ENCODE results near the gene BRAF.
"Not testable (repeated sequence)": the region's sequence is repeated elsewhere in the genome, so short reads cannot be mapped to it uniquely, and the experiment has no call there.

BRAF gene

GRCh38 chr7:140918236-140918635, 6.5 kb downstream of the BRAF start:
- no peak for DNase-seq (ENCODE audit: low read depth)

GRCh38 chr7:140917258-140917657, 7.5 kb downstream of the BRAF start:
- no peak for DNase-seq (ENCODE audit: low read depth)

- DNase-seq (ENCODE audit: low read depth), result no peak
Measured at GRCh38 chr7:140915935-140916555, 8.7 kb downstream of the BRAF start.

- no peak for DNase-seq (ENCODE audit: low read depth)
Measured at GRCh38 chr7:140914083-140914482, 10.6 kb downstream of the BRAF start.

GRCh38 chr7:140913596-140913928, 11.2 kb downstream of the BRAF start:
- DNase-seq (ENCODE audit: low read depth), result not testable (repeated sequence)

DNA sequence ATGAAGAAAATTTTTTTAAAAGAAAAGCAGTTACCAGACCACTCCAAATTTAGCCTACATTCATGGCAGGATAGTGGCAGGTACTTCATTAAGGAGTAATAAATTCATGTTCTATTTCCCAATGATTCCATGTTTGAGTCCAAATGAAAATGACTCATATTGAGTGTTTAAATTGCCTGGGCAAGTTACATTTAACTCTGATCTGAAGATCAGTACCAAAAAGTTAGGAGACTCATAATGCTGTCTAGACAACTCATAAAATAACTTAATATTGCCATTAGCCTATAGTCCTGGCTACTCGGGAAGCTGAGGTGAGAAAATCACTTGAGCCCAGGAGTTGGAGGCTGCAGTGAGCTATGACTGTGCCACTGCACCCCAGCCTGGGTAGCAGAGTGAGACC, 13.0 kb downstream of the BRAF start:
- DNase-seq (ENCODE audit: low read depth), result no peak

DNA sequence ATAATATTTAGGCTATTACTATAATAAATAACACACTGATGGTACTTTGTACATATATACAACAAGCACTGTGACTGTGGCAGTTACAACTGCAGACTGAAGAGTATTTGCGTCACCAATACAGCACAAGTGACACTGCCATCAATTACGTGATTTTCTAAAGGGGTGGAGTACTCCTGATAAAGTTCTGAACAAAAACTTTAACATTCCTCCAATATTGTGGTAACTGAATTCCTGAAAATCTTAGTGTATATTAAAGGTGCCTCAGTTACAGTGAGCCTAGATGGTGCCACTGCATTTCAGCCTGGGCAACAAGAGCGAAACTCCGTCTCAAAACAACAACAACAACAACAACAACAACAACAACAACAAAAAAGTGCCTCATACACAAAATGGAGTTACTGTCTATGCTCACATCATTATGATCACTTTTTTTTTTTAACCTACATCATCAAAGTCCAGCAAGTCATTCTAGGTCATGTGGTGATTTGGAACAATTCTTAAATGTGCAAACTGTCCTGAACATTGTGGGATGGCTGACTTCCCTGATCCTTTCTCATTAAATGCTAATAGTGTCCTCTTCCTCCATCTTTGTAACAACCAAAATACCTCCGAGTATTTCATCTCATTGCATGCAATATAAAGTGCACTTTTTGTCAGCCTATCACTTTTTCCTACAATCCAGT, 15.1 kb downstream of the BRAF start:
- no peak for DNase-seq (ENCODE audit: low read depth)

DNA sequence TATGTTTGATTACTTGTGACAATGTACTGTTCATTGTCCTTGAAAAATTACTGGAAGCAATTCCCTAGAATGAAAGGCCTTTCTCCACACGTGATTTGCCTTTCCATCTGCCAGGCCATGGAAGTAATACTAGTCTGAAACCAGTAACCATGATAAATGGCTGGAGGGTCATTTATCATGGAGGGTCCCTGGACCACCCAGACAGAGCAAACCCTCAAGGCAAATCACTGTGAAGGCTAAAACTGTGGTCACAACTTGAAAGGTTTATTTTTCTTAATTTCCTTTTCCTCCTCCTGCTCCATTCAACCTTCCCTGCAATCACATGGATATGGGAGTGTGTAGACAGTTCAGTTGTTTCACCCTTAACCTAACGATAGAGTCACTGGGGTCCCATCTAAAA, 16.4 kb downstream of the BRAF start:
- no peak for DNase-seq (ENCODE audit: low read depth)

- no peak for DNase-seq (ENCODE audit: low read depth)
Measured at GRCh38 chr7:140903741-140904480, 20.8 kb downstream of the BRAF start.

DNA sequence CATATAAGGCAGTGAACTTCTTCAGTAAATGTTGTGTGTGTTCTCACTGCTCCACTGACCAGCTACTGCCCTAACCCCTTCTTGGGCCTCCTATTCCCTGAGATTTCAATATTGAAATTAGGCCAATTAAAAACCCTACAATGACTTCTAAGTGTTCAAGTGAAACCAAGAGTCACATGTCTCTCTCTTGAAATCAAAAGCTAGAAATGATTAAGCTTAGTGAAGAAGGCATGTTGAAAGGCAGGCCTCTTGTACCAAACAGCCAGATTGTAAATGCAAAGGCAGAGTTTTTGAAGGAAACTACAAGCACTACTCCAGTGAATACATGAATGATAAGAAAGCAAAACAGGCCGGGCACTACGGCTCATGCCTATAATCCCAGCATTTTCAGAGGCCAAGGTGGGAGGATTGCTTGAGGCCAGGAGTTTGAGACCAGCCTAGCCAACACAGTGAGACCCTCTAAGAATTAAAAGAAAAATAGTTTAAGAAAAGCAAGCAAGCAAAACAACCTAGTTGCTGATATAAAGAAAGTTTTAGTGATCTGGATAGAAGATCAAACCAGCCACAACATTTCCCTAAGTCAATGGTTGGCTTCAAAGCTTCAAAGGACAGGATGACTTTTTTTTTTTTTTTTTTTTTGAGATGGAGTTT, 22.3 kb downstream of the BRAF start:
- no peak for DNase-seq (ENCODE audit: low read depth)

DNA sequence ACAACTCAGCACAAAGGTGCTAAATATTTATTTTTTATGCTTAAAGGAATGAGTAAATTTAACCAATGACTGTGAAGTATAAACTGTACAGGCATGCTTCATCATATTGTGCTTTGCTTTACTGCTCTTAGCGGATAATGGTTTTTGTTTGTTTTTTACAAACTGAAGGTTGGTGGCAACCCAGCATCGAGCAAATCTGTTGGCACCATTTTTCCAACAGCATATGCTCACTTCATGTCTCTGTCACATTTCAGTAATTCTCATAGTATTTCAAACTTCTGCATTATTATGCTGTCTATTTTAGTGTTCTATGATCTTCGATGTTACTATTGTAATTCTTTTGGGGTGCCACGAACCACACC, 22.8 kb downstream of the BRAF start:
- no peak for DNase-seq (ENCODE audit: low read depth)

DNA sequence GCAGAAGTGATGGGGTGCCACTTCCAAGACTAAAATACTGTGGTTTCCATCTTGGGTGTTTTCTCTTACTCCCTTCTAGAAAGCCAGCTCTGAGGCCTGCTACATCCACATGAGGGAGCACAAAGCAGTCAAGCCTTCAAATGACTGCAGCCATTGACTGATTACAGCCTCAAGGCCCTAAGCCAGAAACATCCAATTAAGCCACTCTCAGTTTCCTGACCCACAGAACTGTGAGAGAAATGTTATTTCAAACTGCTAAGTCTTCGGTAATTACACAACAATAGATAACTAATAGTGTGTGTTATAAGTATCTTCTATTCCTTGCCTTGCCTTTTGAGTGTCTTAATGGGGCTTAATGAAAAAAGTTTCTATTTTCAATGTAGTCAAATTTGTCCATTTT, 24.8 kb downstream of the BRAF start:
- DNase-seq (ENCODE audit: low read depth), result no peak

- DNase-seq (ENCODE audit: low read depth), result no peak
Measured at GRCh38 chr7:140898786-140899536, 25.8 kb downstream of the BRAF start.

- DNase-seq (ENCODE audit: low read depth), result no peak
Measured at GRCh38 chr7:140896996-140897395, 27.7 kb downstream of the BRAF start.

DNA sequence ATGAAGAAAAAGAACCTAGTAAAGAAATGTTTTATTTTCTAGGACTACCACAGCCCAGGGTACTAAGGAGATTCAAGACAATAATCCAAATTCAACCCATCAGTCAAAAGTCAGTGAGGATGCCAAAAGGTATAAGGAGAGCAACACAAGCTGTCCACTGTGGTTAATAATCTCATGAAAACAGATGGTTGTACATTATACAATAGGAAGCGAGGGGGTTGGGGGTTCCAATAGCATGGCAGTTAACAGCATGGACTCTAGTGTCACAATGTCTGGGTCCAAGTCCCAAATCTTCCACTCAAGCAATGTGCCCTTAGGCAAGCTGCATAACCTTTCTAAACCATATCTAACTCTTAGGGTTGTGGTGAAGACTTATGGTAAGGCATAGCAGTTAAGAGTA, 35.1 kb downstream of the BRAF start:
- no peak for DNase-seq (ENCODE audit: low read depth)

DNA sequence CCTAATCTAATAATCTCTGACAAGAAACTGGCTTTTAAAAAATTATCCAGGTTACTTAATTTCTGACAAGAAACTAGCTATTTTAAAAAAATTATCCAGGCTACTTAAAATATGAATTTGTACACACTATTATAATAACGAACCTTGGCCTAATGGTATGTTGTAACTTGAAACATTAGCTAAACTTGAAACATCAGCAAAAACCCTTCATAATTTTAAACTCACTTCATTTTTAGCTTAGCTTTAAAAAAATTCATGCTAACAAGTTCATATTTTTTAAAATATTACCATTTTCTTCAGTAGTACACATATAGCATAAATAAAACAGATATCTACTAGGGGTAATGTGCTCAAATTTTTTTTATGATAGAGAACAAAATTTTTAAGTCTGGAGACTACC, 35.6 kb downstream of the BRAF start:
- no peak for DNase-seq (ENCODE audit: low read depth)

GRCh38 chr7:140888087-140888486, 36.6 kb downstream of the BRAF start:
- no peak for DNase-seq (ENCODE audit: low read depth)

DNA sequence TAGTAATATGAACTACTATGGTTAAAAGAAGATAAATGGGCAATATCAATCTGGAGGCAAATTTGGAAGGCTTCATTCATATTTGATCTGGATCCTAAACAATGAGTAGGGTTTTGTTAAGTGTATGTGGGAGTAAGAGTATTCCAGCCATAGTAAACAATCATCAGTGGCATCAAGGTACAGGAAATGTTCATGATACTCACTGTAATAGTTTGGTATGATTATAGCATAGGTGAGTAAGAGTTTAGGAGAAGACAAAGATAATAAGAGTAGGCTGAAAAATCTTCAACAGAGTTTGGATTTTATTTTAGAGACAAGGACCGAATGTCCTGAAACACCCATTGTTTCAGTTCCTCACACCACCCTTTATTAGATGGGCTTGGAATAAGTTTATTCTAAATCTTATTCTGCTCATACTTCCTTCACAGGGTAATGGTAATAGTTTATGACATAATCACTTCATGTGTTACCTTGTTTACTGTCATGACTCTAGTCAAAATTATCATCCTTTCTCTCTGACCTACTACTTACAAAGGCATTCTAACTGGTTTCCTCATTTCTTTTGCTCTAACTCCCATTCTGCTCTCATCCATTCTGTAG, 38.9 kb downstream of the BRAF start:
- no peak for DNase-seq (ENCODE audit: low read depth)

GRCh38 chr7:140883378-140883777, 41.4 kb downstream of the BRAF start:
- DNase-seq (ENCODE audit: low read depth), result no peak

DNA sequence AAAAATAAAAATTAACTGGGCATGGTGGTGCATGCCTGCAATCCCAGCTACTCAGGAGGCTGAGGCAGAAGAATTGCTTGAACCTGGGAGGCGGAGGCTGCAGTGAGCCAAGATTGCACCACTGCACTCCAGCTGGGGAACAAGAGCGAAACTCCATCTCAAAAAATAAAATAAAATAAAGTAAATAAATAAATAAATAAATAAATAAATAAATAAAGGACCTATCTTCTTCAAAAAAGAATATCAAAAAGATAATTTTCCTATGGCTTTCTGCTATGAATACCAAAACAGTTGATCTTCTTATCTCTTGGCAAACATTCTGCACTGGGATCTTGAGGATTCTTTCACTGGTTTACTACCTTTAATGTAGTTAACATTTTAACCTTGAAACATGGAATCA, 41.9 kb downstream of the BRAF start:
- DNase-seq (ENCODE audit: low read depth), result not testable (repeated sequence)

DNA sequence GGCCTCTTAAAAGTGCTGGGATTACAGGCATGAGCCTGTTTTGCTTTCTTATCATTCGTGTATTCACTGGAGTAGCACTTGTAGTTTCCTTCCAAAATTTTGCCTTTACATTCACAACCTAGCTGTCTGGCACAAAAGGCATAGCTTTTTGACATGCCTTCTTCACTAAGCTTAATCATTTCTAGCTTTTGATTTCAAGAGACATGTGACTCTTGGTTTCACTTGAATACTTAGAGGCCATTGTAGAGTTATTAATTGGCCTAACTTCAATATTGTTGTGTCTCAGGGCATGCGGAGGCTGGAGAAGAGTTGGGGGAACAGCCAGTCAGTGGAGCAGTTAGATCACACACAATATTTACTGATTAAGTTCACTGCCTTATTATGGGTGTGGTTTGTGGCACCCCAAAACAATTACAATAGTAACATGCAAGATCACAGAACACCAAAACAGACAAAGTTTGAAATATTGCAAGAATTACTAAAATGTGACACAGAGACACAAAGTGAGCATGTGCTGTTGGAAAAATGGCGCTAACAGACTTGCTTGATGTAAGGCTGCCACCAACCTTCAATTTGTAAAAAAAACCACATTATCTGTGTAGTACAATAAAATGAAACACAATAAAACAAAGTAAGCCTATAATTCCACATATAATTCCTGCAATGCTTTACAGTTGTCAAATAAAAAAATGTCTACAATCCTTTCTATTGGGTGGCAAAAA, 43.1 kb downstream of the BRAF start:
- no peak for DNase-seq (ENCODE audit: low read depth)

DNA sequence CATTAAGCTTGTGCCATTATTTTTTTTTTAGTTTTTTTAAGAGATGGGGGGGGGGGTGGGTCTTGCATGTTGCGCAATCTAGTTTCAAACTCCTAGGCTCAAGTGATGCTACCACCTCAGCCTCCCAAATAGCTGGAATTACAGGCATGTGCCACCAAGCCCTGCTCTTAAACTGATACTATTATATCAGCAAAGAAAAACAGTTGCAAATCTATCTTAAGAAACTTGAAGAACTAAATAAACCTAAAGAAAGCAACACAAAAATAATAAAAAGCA, 47.5 kb downstream of the BRAF start:
- DNase-seq (ENCODE audit: low read depth), result no peak

Measured in activated T-cell treated with anti-CD3 and anti-CD28 coated beads for 1 hour (primary cell).